ENCODE measurements around the gene NDRG3. TPM values are rescaled to one million over a fixed set of nuclear protein-coding genes. Genes with fewer than 3 reads are reported as not detected.
A peak's percentile ranks its signal among the peaks of the same experiment; 100 is the strongest.

The NDRG3 gene
- total and polyA plus RNA-seq, 10 of the 15 experiments (the other 5 are each of a cell fraction or from before 2014, with no cell fraction given), result 11.2 to 29.7 (median 14.9) TPM

- H3K9me3 ChIP-seq (replicated peaks; ENCODE audit: control insufficient read depth, insufficient read depth, low read length), result no peaks in the 10 kb centered on the region
- H3K4me1 ChIP-seq (ENCODE audit: control insufficient read depth, insufficient read depth, low read length), result no peaks in the 10 kb centered on the region
- H3K4me3 ChIP-seq, result no peak overlapping the region
- BruUV-seq (replicated peaks), result no TSS peak
- no peak for TF ChIP-seq PKNOX1 (IDR thresholded peaks at IDR 0.05)
- no peak for TF ChIP-seq REST (IDR thresholded peaks at IDR 0.05; ENCODE audit: low read depth, low read length)
- TF ChIP-seq CREB1 (IDR thresholded peaks at IDR 0.05; ENCODE audit: low read depth), result peak; percentile 66
- TF ChIP-seq MEF2A (IDR thresholded peaks at IDR 0.05; ENCODE audit: insufficient read depth, low read depth, low read length), result no peak
- intact Hi-C loops (cut with micrococcal nuclease; ENCODE audit: unreplicated experiment) (no loop called here), in situ Hi-C loops (cut with MboI) (no loop called here)
- DNase-seq (ENCODE audit: low read depth, low spot score), result no peak
- WGBS (ENCODE audit: insufficient coverage, insufficient replicate concordance, low lambda C conversion rate, missing lambda C conversion rate), result 81% methylated on average over 3 of the region's 3 CpGs
- ChIA-PET RAD21 (ENCODE audit: unreplicated experiment) (no interaction called here), SMC1A (ENCODE audit: uncharacterized antibody, unreplicated experiment) (no interaction called here), CTCF (no interaction called here), POLR2A (no interaction called here)
- H3K79me2 ChIP-seq (ENCODE audit: control insufficient read depth, insufficient read depth, low read length), result no peaks in the 10 kb centered on the region
- no peak overlapping the region for H3K27ac ChIP-seq (ENCODE audit: control insufficient read depth, insufficient read depth)
- no peaks in the 10 kb centered on the region; a peak in 2 of 4 replicates for H3K36me3 ChIP-seq (ENCODE audit: control insufficient read depth in 2 of 2, insufficient read depth in 2 of 2, low read length in 1 of 2)
- H3K27me3 ChIP-seq (replicated peaks in 1 of 2; ENCODE audit: control insufficient read depth in 2 of 2, insufficient read depth in 2 of 2, low read length in 1 of 2), result no peaks in the 10 kb centered on the region
- no peak overlapping the region for H2AFZ ChIP-seq (ENCODE audit: control insufficient read depth, low read depth, low read length)
- FAIRE-seq, result no peak
- no peaks in the 10 kb centered on the region for H4K20me1 ChIP-seq (ENCODE audit: control insufficient read depth, insufficient read depth)
- ATAC-seq, result no peak
- H3K4me2 ChIP-seq (ENCODE audit: control insufficient read depth, insufficient read depth), result no peak overlapping the region
- H3K9ac ChIP-seq (ENCODE audit: control insufficient read depth, insufficient read depth, low read length), result no peak overlapping the region
Measured at GRCh38 chr20:36720510-36720909, 25.4 kb downstream of the NDRG3 start.
